Fibroblast of lung (primary cell): Measurements from ENCODE around the gene NOXO1.

Experiments
- EZH2 ChIP-seq: IDR thresholded peaks from 2 replicates; pipeline ENCODE4 v1.5.1; 2012; ENCODE audit warnings: low read length, control low read depth, mild to moderate bottlenecking; ENCODE audit errors: missing control alignments
- TF ChIP-seq, protein P1 (sequence below), 2 donors: IDR thresholded peaks in 1 of 2; conservative IDR thresholded peaks in 1 of 2; 1 replicate in 1 of 2; 2 replicates in 1 of 2; pipeline ENCODE4 v1.5.1; 2011 to 2012; ENCODE audit warnings: low read length in 2 of 2, control low read depth in 1 of 2, inconsistent platforms in 1 of 2, low read depth in 1 of 2, mild to moderate bottlenecking in 1 of 2

DNA sequence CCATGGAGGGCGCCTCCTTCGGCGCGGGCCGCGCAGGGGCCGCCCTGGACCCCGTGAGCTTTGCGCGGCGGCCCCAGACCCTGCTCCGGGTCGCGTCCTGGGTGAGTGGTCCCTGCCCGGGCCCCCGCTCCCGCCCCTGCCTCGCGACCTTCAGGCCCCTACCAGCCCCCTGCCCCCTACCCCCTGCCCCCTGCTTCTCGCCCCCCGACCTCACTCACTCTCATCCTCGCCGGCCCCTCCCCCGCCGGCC, 8.8 kb upstream of the NOXO1 start:
- TF ChIP-seq, protein P1, sequence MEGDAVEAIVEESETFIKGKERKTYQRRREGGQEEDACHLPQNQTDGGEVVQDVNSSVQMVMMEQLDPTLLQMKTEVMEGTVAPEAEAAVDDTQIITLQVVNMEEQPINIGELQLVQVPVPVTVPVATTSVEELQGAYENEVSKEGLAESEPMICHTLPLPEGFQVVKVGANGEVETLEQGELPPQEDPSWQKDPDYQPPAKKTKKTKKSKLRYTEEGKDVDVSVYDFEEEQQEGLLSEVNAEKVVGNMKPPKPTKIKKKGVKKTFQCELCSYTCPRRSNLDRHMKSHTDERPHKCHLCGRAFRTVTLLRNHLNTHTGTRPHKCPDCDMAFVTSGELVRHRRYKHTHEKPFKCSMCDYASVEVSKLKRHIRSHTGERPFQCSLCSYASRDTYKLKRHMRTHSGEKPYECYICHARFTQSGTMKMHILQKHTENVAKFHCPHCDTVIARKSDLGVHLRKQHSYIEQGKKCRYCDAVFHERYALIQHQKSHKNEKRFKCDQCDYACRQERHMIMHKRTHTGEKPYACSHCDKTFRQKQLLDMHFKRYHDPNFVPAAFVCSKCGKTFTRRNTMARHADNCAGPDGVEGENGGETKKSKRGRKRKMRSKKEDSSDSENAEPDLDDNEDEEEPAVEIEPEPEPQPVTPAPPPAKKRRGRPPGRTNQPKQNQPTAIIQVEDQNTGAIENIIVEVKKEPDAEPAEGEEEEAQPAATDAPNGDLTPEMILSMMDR (conservative IDR thresholded peaks at IDR 0.05 in 1 of 2, IDR thresholded peaks at IDR 0.05 in 1 of 2; ENCODE audit: low read depth in 1 of 2, low read length in 2 of 2), result no peak
- TF ChIP-seq EZH2, result no peak
